Fibroblast of skin of scalp (primary cell): ENCODE data around the gene AKAP8L.
"Not testable (repeated sequence)": the region's sequence is repeated elsewhere in the genome, so short reads cannot be mapped to it uniquely, and the experiment has no call there.

Source experiments
- DNase-seq: peaks from one replicate; pipeline ENCODE4 v3.0.0-alpha.2; 2013

The AKAP8L gene

DNA sequence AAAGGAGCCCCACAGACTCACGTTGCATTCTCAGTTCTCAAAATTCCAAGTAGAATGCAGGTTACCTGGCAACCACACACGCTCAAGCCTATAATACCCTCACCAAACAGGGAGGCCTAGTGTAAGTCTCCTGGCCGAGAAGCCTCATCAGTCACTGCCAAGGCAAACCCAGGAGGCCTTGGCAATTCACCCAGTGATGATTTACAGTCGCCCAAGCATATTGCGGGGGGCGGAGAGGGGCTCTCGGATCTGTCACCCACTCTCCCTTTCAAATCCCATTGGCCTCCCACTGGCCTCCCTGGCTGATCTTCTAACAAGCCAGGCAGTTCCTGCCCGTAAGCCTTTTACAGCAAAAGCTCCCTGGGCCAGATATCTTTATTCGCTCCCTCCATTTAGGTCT lies 1.1 kb downstream of the AKAP8L start:
- peak; percentile 19 for DNase-seq

DNA sequence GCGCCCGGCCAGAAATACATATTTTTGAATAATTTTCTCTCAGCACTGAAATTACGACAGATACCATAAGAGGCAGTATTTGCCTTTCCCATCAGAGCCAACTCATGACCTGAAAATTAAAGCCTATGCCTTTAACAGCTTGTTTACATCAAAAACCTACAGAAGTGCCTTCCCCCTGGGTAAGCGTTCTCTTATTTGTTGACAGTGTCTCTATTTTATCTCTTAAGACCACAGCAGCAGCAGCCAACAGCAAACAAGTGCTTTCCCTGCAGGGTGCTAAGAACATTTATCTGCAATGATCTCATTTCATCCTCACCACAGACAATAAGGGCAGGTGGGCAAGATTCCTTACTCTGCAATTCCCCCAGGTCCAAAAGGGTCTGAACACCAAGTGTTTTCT lies 6.0 kb downstream of the AKAP8L start:
- DNase-seq = no peak

DNA sequence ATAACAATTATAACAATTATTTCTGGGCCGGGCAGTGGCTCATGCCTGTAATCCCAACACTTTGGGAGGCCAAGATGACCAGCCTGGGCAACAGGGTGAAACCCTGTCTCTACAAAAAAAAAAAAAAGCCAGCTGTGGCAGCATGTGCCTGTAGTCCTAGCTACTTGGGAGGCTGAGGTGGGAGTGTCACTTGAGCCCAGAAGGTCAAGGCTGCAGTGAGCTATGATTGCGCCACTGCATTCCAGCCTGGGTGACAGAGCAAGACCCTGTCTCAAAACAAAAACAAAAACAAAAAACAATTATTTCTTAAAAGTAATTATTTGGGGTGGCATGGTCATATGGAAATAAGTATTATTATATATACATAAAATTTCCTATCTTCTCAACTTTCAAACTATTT lies 7.4 kb downstream of the AKAP8L start:
- DNase-seq = not testable (repeated sequence)

DNA sequence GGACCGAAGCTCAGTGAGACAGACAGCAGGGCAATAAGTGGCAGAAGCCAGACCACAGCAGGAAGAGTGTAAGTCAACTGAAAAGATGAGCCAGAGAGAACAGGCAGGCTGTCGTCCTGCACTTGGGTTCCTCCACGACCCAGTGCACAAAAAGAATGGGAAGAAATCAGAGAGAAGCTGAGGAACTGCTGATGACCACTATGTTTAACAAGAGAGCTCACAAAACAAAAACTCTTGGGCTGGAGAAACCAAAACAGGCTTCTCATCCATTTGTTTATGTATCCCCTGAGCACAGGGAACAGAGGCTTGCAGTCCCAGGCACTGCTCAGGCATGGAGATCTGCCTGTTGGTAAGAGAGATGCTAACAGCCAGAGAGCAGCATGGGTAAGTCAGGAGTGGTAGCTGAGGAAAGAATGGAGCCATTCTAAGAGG lies 14.0 kb downstream of the AKAP8L start:
- DNase-seq = no peak

DNA sequence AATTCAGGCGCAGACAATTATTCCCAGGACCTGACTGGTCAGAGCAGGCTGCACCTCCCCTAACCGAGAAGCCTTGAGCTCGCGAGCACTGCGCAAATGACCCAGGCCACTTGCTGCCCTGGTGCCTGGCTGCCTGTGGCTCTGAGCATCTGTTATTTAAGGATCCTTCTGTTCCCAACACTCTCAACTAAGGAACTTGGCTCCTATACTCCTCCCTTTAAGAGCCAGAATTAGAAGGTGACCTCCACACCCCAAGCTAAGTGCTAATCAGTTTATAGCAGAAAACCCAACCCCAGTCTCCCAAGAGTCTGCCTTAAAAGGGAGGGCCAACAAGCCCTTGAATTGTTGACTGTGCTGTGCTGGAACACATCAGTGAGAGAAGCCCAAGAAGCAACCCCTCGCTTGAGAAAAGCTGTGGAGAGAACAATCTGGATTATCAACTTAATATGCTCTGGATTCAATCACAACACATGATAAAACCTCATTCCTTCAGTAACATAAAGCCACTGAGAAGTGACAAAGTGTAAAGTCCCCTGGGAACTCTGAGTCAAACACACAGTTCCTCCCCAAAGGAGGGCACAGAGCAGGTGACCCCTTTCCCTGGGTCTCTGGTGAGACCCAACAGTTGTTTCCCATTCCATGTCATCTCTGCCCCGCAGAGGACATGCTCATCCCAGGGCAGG lies 14.6 kb downstream of the AKAP8L start:
- no peak for DNase-seq

DNA sequence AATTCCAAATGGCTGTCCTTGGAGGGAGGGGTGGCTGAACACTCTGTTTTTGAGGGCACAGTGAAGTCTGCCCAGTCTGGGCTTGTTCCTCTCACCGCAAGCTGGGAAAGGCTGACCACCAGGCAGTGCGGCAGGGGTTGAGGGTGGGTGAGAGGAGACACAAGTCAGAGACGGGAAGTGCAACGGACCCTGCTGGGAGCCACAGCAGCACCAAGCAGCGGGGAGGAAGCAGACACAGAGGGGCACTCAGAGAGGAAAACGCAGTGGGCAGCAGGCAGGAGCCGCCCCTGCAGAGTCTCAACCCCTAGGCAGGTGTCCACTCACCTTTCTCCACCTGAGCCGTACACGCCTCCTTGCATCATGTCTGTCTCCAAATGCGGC lies 15.6 kb downstream of the AKAP8L start:
- DNase-seq = no peak

DNA sequence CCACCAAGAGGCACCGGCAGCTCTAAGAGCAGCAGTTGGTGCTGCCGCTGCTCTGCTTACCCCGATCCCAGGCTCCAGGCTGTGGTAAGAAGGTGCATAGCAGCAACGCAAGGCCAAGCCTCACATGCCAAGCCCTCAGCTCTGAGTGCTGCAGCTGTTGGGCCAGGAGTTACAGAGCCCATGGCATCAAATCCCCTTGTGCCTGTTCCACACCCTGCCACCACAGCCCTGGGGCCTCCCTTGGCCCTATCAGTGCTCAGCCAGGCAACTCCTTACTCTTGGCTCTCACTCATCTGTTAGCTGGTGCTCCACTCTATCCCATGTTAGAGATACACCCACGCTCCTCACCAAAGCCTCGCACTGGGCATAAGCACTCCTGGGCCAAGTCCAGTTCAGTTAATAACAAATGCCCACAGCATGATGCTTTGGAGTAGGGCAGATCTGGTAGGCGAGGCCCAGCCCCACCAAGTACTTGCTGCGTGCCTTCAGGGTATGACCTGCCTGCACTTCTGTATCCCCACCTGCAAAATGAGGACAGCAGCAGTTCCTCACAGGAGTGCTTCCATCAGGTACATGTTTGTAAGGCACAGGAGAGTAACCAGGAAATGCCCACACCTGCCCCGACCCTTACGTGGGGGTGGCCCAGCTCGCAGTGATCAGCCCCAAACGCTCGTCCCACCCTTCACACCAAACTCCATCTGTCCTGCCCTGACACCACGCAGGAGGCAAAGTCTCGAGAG lies 16.2 kb downstream of the AKAP8L start:
- no peak for DNase-seq

DNA sequence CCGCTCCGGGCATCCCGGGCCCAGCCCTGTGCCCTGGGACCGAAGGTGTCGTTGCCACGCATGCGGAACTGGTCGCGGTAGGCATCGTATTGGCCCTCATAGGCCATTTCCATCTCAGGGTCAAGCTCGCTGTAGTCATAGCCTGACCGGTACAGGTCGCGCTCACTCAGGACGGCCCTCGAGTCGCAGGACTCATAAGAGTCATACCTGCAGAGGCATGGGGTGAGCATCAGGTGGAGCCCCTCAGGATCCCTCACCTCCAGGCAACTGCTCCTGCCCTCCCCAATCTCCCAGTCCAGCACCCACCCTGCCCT lies 17.4 kb downstream of the AKAP8L start:
- DNase-seq = no peak

DNA sequence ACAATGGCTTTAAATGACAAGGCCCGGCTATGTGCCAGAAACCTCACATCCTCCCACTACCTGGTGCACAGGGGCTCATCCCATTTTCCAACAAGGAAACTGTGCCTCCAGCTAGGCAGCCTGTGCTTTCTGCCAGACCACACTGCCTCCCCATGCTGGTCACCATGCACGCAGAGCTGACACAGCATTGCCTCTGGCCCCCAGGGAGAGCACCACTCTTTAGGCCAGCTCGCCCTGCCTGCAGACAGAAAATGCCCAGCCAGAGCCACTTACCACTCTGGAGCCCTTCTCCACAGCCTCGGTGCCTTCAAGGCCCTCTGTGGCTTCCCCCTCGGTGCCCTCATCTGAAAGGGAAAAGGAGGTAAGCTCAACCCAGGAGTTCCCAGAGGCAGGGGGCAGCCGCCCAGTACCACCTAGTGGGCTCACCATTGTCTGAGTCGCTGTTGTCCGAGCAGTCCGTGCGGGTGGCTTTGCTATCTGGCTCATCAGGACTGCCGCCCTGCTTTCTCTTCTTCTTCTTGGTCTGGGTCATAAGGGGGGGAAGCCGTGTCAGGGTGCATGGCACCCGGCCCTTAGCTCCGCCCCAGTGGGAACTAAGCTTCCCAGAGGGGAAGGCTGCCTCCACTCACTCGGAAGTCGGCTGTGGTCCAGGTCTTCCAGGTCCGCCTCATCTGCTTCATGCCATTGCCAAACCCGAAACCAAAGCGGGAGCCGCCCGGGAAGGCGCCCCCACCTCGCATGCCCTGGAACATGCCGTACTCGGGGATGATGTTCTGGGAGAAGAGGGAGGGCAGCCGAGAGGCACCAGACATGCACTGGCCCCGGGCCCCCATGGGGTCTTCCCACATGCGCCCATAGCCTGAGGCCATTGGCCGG lies 18.0 kb downstream of the AKAP8L start:
- no peak for DNase-seq

DNA sequence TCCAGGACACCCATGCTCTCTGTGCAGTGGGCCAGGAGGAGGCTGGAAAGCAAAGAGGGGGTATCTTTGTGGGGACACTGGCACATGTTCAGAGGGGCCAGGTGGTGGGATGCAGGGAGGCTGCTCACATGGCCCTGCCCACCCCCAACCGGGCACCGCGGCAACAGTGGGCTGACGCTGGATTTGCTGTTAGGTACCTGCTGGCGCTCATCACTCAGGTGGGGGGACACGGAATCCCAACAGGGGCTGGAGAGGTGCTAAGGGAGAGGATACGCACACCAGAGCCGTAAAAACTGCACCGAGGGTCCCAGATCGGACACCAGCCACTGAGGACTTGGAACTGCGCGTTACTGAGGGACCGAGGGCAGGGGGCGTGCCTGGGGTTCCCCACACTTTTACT lies 19.2 kb downstream of the AKAP8L start:
- DNase-seq = no peak

DNA sequence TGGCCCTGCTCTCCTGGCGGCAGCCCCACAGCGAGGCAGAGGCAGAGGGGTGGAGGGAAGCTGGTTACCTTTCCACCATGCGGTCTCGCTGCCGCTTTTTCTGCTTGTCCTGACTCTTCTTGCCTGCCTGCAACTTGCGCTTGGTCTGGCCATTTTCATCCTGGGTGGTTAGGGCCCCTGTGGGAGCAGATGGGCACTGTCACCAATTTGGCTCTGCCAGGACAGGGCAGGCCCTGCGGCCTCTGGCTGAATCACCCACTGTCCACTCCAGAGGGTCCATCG lies 19.6 kb downstream of the AKAP8L start:
- no peak for DNase-seq

DNA sequence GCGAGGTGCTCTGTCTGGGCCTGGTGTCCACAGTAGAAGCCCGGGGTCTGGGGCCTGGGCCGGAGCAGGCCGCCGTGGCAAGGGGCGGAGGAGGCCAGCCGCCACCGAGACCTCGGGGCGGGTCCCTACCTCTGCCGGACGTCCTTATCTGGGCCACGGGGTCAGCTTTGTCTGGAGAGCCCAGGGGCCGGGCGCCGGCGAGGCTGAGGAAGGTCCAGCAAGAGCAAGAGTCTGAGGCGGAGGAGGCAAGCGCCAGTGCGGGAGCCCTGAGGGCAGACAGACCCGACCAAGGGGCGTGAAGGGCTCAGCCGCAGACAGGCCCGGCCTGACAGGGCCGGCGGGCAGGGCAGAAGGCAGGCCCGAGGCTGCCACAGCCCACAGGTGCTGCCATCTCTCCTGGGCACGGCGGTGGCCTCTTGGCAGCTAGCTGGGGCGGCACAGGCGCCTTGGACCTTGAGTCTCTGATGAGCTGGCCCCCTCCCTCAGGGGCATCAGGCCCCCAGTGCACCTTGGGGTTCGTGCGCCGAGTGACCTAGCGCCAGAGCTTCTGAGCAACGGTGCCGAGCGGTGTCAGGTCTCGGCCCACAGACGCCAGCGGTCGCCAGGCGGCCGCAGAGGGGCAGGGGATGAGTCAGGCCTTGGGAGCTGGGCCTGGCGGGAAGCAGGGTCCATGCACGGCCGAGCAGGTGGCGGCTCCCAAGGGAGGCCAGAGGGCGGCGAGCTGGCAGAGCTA lies 20.1 kb downstream of the AKAP8L start:
- DNase-seq = no peak

DNA sequence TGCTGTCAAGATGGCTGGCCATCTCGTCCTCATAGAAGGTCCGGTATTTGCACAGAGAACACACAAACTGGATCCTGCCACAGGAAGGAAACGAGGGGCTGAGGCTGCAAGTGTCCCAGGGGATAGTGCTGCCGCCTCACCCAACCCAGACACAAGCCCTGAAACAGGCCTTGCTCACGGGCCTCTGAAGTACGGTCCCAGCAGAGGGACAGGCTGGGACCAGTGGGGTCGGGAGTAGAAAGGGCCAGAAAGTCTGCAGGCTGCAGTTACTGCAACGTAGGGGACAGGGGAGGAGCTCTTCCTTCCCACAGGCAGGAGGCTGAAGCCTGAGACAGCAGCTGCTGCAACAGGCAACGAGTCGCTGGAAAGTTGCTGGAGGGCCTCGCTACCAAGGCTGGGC lies 21.0 kb downstream of the AKAP8L start:
- no peak for DNase-seq

DNA sequence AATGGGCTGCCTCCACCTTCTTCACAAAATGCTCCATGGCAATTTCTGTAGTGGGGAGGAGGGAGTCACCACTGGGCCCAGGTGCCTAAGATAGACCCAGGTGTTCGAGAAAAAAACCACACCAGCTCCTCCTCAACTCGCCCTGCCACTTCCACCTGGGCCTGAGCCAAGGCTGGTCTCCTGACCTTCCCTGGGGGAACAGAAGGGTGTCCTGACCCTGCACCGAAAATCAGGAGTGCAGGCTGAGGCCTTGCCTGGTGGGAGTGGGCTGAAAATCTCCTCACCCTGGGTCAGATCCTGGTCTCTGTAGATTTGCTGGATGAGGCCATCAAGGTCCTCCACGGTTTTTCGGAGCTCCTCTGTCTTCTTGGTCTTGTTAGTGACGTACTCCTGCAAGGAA lies 21.6 kb downstream of the AKAP8L start:
- no peak for DNase-seq

DNA sequence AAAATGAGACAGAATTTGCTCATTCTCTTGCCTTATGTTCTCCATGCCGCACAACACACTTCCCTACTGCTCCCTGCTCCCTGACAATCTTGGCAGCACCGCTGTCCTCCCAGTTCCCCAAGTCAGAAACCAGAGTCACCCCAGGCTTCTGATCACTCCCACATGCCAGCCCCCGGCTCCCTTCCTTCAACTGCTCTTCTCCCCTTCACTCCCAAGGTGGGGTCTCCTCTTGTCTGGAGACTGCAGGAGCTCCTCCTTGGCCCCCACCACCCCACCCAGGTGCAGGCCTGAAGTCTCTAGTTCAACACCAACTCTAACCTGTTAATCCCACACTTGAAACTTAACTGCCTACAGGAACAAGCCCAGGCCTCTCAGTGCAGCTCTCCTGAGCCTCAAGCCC lies 22.4 kb downstream of the AKAP8L start:
- DNase-seq = no peak

DNA sequence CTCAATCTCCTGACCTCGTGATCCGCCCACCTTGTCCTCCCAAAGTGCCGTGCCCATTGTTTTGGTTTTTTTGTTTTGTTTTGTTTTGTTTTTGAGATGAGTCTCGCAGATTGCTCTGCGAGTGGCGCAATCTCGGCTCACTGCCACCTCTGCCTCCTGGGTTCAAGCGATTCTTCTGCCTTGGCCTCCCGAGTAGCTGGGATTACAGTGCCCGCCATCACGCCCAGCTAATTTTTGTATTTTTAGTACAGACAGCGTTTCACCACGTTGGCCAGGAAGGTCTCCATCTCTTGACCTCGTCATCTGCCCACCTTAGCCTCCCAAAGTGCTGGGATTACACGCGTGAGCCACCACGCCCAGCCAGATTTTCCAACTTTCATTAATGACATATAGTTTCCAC lies 23.5 kb downstream of the AKAP8L start:
- DNase-seq = not testable (repeated sequence)

DNA sequence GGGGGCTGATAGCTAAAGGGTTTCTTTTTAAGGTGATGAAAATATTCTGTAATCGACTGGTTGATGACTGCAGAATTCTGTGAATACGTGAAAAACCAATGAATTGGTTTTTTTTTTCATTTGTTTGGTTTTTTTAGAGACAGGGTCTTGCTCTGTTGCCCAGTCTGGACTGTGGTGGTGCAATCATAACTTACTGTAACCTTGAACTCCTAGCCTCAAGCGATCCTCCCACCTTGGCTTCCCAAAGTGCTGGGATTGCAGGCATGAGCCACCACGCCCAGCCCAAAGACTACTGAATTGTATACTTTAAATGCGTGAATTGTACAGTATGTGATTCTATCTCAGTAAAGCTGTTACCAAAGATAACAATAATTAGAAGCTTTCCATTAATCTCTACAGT lies 24.4 kb downstream of the AKAP8L start:
- no peak for DNase-seq

DNA sequence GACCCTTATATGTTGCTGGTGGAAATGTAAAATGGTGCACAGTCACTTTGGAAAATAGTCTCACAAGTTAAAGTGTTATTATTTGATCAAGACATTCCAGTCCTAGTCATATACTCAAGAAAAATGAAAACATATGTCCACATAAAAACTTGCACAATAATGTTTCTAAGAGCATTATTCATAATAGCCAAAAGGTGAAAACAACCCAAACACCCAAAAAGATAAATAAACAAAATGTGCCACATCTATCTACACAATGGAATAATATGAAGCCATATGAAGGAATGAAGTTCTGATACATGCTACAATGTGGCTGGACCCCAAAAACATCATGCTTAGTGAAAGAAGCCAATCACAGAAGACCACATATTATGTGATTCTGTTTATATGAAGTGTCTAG lies 24.8 kb downstream of the AKAP8L start:
- peak; percentile 44 for DNase-seq

DNA sequence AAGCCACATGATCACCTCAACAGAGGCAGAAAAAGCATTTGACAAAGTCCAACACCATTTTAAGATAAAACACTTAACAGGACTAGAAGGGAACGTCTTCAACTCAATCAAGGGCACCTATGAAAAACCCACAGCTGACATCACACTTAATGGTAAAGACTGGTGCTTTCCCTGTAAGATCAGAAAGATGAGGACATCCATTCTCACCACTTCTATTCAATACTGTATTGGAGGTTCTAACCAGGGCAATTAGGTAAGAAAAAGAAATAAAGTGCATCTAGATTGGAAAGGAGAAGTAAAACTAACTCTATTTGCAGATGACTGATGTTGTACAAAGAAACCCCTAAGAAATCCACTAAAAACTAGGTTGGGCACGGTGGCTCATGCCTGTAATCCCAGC lies 28.0 kb downstream of the AKAP8L start:
- no peak for DNase-seq

DNA sequence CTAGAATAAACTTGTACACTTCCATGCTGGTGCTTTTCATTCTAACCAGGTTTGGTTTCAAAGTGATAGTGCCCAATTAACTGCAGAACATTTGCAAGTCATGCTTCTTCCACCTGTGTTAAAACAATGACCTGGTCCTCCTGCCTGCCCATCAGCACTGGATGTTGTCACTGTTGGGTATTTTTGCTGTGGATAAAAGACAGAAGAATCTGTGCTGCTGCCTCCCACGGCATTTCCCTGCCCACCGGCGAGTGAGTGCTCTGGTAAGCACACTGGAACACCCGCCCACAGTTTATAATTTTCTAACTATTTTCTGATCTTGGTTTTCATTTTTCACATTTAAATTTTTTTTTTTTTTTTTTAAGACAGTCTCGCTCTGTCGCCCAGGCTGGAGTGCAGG lies 36.9 kb downstream of the AKAP8L start:
- no peak for DNase-seq

DNA sequence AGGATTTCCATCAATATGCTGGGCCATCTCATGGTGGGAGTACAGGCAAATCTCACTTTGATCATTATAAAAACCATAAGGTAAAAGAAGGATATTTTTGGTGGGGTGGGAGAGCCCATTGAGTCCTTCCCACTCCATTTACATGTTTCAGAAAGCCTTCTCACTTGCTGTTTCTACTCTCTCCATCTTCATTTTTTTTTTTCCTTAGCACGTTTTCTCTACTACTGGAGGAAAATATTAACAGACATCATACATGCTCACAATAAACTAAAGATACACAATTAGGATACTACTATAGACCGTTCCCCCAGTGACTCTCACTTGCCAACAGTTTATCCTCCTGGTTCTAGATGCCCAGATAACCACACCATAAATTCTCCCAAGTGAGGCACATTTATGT lies 37.4 kb downstream of the AKAP8L start:
- no peak for DNase-seq

DNA sequence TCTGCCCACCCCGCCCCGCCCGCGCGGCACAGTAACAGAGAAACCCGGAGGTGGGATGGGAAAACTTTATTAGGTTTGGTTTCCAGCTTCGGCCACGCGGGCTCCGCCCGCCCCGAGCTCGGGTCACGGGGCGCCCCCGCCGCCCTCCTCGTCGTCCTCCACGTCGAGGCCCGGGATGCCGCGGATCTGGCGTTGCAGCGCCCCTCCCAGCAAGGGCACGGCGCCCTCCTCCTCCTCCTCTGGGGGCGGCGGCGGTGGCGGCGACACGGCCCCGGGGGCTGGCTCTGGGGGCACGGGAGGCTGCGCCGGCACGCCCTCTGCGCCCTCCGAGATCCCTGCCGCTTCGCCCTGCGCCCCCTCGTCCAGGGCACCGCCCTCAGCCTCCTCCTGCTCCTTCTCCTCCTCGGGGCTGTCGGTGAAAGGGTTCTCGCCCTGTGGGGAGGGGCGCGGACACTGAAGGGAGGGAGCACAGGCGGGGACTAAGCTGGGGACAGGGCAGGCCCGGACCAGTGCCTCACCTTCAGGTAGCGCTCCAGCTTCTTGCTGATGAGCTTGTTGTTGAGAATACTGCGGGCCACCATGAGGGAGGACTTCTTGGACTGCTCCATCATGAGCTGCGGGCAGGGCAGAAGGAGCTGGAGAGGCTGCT lies 38.7 kb downstream of the AKAP8L start:
- peak; percentile 45 for DNase-seq
